HG03060 (cell line): ENCODE measurements around the gene SCG2.
"Not testable (repeated sequence)": the region's sequence is repeated elsewhere in the genome, so short reads cannot be mapped to it uniquely, and the experiment has no call there.

Experiments
- ATAC-seq: cut with Tn5 transposase; IDR thresholded peaks from one replicate; pipeline ENCODE4 v1.9.1; 2021; ENCODE audit warnings: low read depth, moderate number of reproducible peaks; ENCODE audit not compliant: unreplicated experiment

Gene SCG2

DNA sequence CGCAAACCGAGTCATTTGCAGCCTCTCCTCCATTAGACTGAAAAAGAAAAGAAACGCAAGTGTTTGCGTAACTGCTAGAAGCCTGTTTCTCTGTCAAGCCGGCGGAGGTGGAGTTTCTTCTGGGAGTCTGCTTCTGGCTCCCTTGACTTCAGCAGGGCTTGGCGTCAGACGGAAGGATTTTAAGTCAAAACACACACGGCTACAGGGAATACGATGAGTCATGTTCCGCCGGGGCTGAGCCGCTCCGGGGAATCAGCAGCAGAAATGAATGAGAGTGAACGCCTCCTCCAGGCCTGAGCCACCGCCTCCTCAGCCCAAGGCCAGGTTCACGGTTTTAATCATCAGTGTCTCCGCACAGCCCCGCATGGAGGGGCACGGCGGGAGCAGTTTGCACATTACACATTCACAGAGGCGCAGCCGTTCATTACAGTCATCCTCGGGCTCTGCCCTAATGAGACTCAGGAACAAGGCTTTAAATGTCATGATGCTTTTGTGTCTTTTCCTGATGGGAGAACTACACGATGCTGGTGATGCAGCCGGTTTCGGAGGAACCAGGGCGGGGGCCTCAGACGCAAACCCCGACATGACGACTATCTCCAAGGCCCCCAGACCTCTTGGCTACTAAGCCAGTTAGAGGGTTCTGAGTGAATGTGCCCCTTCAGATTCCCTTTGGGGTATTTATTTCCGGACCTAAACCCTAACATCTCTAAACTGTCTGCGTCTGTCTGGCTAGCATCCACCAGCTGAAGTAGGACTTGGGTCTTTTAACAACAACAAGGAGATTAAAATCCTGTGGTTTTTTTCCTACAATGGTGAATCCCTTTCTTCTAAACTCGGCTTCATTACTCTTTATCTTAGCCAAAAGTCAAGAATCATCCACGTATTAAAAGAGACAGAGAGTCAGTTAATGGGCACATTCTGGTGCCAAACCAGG is 11.1 kb upstream of the SCG2 start:
- no peak for ATAC-seq

- ATAC-seq: no peak
Observed at GRCh38 chr2:223612501-223612900, 10.3 kb upstream of the SCG2 start.

- no peak for ATAC-seq
Observed at GRCh38 chr2:223611061-223611460, 8.9 kb upstream of the SCG2 start.

GRCh38 chr2:223607476-223607875 is 5.3 kb upstream of the SCG2 start:
- no peak for ATAC-seq

- no peak for ATAC-seq
Observed at GRCh38 chr2:223606946-223607345, 4.8 kb upstream of the SCG2 start.

DNA sequence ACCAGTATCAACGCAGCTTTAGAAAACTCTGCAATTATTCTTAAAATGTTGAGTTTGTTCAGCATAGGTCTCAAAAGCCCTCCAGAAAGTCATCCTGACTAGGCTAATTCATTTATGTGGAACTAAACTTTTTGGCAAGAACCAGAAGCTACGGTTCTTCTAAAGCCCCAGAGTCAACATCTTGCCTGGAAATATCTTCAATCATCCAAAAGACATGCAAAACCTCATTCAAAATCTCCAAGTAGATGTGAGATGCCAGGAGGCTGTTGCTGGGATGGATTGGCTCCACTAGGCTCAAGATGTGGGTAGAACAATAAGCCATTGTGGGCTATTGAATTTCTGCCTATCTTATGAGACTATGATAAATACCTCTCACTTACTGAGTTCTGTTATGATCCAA is 2.1 kb upstream of the SCG2 start:
- no peak for ATAC-seq

GRCh38 chr2:223602972-223603371 is 811 bp upstream of the SCG2 start:
- no peak for ATAC-seq

GRCh38 chr2:223601018-223601417 is 1.1 kb downstream of the SCG2 start:
- no peak for ATAC-seq

- ATAC-seq: no peak
Observed at GRCh38 chr2:223599640-223600380, 2.4 kb downstream of the SCG2 start.

GRCh38 chr2:223598994-223599639 is 3.0 kb downstream of the SCG2 start:
- no peak for ATAC-seq

DNA sequence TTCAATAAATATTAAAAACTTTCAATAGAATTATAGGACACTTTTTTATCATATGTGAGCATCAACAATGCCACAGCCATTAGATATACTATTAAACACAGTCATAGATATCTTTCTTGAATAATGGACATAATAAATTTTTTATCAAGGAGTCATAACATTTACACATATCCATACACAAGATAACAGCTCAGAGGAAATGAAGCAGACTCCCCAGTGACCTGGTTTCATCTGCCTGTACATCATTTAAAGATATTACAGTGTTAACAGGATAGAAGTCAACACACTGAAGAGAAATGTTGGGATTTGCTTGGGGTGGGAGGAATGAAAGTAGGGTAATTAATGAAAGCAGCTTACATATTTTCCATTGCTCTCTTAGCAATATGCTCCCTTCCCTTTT is 5.1 kb downstream of the SCG2 start:
- no peak for ATAC-seq

DNA sequence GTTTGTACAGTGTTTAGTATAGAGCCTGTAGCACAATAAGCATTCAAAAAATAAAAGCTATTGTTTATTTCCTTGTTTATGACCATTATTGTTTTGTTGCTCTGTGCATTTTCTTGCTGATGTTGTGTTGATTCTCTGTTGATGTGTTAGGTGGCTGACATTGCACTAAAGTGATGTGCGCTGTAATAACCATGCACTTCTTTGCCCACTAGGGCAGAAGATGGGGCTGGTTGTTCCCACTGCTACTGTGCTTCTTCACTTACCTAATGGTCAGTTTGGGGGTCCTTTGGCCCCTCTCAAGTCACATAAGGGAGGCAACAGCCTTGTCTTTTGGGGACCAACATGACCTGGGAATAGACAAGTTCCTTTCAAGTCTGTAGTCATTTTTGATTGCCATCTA is 6.0 kb downstream of the SCG2 start:
- no peak for ATAC-seq

- ATAC-seq: no peak
Observed at GRCh38 chr2:223594831-223595230, 7.3 kb downstream of the SCG2 start.

GRCh38 chr2:223594259-223594658 is 7.9 kb downstream of the SCG2 start:
- no peak for ATAC-seq

GRCh38 chr2:223592689-223593088 is 9.5 kb downstream of the SCG2 start:
- ATAC-seq: not testable (repeated sequence)

DNA sequence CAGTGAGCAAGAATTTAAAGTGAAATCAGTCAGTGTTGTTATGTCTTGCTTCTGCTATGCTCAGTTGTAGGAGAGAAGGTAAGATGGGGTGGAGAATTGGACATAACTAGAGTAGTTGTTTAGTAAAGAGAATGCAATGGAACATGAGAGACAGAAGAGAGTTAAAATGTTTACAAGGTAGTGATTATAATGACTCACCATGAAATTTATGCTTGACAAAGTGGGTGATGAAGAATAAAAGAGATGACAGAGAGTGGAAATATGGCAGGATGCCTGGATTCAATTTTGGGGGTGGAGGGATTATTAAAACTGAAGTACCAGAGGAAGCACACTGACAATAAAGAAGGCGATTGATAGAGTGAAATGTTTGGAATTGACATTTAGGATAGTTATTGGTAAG is 10.6 kb downstream of the SCG2 start:
- no peak for ATAC-seq

DNA sequence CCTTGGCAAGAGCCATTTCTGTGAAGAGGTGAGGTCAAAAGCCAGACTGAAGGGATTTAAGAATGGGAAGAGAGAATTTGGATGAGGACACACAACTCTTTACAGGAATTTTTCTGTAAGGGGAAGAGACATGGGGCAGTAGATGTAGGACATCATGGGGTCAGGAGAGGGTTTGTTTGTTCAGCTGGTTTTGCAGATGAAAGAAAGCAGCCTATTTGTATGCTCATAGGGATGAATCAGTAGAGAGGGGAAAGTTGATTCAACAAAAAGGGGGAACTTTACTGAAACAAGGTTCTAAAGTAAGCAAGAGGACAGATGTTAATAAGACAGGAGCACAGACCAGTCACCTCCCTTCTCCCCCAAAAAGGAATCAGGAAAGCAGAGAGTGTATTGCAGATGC is 11.2 kb downstream of the SCG2 start:
- no peak for ATAC-seq

GRCh38 chr2:223589901-223590300 is 12.3 kb downstream of the SCG2 start:
- ATAC-seq: no peak

GRCh38 chr2:223588251-223588650 is 13.9 kb downstream of the SCG2 start:
- no peak for ATAC-seq

GRCh38 chr2:223587301-223587700 is 14.9 kb downstream of the SCG2 start:
- ATAC-seq: no peak

DNA sequence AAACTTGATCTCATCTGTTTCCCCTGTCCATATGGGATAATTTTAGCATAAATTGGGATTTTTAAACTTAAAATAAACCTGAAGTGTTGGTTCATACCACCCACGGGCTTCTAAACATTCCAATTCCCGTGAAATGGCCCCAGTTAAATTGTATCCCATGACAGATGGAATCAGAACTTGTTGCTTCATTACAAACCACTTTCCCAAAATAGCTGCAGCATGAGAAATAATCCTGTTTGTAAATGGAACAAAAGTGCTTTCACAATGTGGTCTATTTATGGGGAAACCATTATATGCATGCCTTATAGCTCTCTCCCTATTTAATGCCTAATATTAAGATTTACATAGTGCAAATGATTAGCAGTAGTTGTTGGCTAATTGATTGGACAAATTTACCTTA is 15.9 kb downstream of the SCG2 start:
- no peak for ATAC-seq
